GM11168 (cell line): ENCODE data around the gene LRRC27.
"Not testable (repeated sequence)": the region's sequence is repeated elsewhere in the genome, so short reads cannot be mapped to it uniquely, and the experiment has no call there.

Experiments
- in situ Hi-C: fragments of 300-500 bp; cut with MboI; formaldehyde crosslinking; loops from one replicate; pipeline ENCODE4 v1.12.0; 2022; ENCODE audit warnings: low sequenced_read_pairs; ENCODE audit not compliant: unreplicated experiment

Gene LRRC27

GRCh38 chr10:132331601-132332432 lies at the start of gene LRRC27:
LRRC27 (plus strand) TSS chr10:132332193; CDS start chr10:132333525, 1,332 bp downstream.
- in situ Hi-C loops = no loop called here

- in situ Hi-C loops = no loop called here
Measured at GRCh38 chr10:132282667-132283603, 49.1 kb upstream of the LRRC27 start.

- in situ Hi-C loops = no loop called here
Measured at GRCh38 chr10:132283604-132284382, 48.2 kb upstream of the LRRC27 start.

- in situ Hi-C loops = no loop called here
Measured at GRCh38 chr10:132289439-132289838, 42.6 kb upstream of the LRRC27 start.

- in situ Hi-C loops = no loop called here
Measured at GRCh38 chr10:132290631-132291030, 41.4 kb upstream of the LRRC27 start.

- in situ Hi-C loops = no loop called here
Measured at GRCh38 chr10:132291826-132292225, 40.2 kb upstream of the LRRC27 start.

GRCh38 chr10:132292287-132293200 lies 39.4 kb upstream of the LRRC27 start:
- in situ Hi-C loops = no loop called here

- in situ Hi-C loops = no loop called here
Measured at GRCh38 chr10:132293201-132293812, 38.7 kb upstream of the LRRC27 start.

- in situ Hi-C loops = no loop called here
Measured at GRCh38 chr10:132293813-132294520, 38.0 kb upstream of the LRRC27 start.

GRCh38 chr10:132294561-132295318 lies 37.3 kb upstream of the LRRC27 start:
- in situ Hi-C loops = no loop called here

- in situ Hi-C loops = not testable (repeated sequence)
Measured at GRCh38 chr10:132295481-132295880, 36.5 kb upstream of the LRRC27 start.

- in situ Hi-C loops = no loop called here
Measured at GRCh38 chr10:132296666-132297443, 35.1 kb upstream of the LRRC27 start.

GRCh38 chr10:132297526-132297925 lies 34.5 kb upstream of the LRRC27 start:
- in situ Hi-C loops = no loop called here

GRCh38 chr10:132298038-132298881 lies 33.7 kb upstream of the LRRC27 start:
- in situ Hi-C loops = no loop called here

GRCh38 chr10:132299371-132300336 lies 32.3 kb upstream of the LRRC27 start:
- in situ Hi-C loops = no loop called here
